ENCODE data around the gene THOP1.

DNA sequence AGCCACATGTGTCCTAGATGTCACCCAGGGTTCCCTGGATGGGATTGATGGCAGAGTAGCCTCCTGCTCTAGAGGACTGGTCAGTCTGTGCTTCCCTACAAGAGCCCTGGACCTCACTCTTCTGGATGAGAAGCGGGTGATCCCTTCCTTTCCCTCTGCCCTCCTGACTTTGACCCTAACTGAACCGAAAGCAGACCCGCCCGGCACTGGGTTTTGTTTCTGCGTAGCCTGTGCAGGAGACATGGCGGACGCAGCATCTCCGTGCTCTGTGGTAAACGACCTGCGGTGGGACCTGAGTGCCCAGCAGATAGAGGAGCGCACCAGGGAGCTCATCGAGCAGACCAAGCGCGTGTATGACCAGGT is 4.9 kb downstream of the THOP1 start:
- TF ChIP-seq, protein P1, sequence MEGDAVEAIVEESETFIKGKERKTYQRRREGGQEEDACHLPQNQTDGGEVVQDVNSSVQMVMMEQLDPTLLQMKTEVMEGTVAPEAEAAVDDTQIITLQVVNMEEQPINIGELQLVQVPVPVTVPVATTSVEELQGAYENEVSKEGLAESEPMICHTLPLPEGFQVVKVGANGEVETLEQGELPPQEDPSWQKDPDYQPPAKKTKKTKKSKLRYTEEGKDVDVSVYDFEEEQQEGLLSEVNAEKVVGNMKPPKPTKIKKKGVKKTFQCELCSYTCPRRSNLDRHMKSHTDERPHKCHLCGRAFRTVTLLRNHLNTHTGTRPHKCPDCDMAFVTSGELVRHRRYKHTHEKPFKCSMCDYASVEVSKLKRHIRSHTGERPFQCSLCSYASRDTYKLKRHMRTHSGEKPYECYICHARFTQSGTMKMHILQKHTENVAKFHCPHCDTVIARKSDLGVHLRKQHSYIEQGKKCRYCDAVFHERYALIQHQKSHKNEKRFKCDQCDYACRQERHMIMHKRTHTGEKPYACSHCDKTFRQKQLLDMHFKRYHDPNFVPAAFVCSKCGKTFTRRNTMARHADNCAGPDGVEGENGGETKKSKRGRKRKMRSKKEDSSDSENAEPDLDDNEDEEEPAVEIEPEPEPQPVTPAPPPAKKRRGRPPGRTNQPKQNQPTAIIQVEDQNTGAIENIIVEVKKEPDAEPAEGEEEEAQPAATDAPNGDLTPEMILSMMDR (conservative IDR thresholded peaks at IDR 0.05; ENCODE audit: low read depth, low read length) = no peak
- TF ChIP-seq EZH2 (IDR thresholded peaks at IDR 0.05; ENCODE audit: low read length, unreplicated experiment) (no peak), EZH2phosphoT487 (IDR thresholded peaks at IDR 0.05; ENCODE audit: borderline replicate concordance, low read length) (no peak)
